Left ventricle myocardium superior (tissue), 1 donor: Measurements from ENCODE around the gene EIF2S3. TPM values are rescaled to one million over a fixed set of nuclear protein-coding genes. Genes with fewer than 3 reads are reported as not detected.

Source experiments
- ATAC-seq: fragments of 200-7000 bp; cut with Tn5 transposase; one replicate; pipeline ENCODE4 v1.9.1; 2020; ENCODE audit warnings: mild to moderate bottlenecking, moderate library complexity
- DNase-seq: peaks from one replicate; pipeline ENCODE4 v3.0.0-alpha.2; 2020
- intact Hi-C: fragments of 100-400 bp; cut with micrococcal nuclease; formaldehyde crosslinking; loops from one replicate; pipeline ENCODE4 v1.11.0; 2022
- total RNA-seq: library from RNA; stranded (reverse); fragmentation: NEBNext Ultra II Directional; extraction: Animal tissue kit (Norgen Biotek cat#: 25700); gene quantifications from one replicate; pipeline ENCODE4 v1.2.1, GENCODE V29; 2021
- donor health status: DM: no; HTN: yes; CAD: no; lungs with severe emphysema.

Gene EIF2S3
- total RNA-seq, 1 donor from 2014 or later = 76.8 TPM

DNA sequence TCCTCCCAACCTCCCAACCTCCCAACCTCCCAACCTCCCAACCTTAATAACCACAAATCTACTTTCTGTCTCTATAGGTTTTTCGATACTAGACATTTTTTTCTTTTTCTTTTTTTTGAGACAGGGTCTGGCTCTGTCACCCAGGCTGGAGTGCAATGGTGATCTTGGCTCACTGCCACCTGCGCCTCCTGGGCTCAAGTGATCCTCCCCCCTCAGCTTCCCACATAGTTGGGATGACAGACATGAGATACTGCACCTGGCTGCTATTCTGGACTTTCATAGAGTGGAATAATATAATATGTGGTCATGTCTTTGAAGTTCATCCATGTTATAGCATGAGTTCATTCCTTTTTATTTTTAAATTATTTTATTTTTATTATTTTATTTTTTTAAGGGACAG, 55.3 kb downstream of the EIF2S3 start:
- intact Hi-C loops = no loop called here
- DNase-seq = peak; percentile 30

DNA sequence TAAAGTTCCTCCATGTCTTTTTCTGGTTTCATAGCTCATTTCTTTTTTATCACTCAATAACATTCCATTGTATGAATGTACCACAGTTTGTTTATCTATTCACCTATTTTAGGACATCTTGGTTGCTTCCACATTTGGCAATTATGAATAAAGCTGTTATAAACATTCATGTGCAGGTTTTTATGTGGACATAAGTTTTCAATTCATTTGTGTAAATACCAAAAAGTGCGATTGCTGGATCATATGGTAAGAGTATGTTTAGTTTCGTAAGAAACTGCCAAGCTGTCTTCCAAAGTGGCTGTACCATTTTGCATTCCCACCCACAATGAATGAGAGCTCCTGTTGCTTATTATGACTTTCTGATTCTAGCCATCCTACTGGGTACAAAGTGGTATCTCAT, 58.4 kb downstream of the EIF2S3 start:
- intact Hi-C loops = no loop called here
- DNase-seq (no peak), ATAC-seq (no peak)

More for the DNA sequence above, 55.3 kb downstream of the EIF2S3 start:
- ATAC-seq = no peak

- peak; percentile 75 for ATAC-seq
- intact Hi-C loops = no loop called here
- no peak for DNase-seq
Observed at GRCh38 chrX:24117258-24117657, 62.5 kb downstream of the EIF2S3 start.

- intact Hi-C loops = no loop called here
- ATAC-seq (no peak), DNase-seq (no peak)
Observed at GRCh38 chrX:24124244-24124799, 69.6 kb downstream of the EIF2S3 start.

DNA sequence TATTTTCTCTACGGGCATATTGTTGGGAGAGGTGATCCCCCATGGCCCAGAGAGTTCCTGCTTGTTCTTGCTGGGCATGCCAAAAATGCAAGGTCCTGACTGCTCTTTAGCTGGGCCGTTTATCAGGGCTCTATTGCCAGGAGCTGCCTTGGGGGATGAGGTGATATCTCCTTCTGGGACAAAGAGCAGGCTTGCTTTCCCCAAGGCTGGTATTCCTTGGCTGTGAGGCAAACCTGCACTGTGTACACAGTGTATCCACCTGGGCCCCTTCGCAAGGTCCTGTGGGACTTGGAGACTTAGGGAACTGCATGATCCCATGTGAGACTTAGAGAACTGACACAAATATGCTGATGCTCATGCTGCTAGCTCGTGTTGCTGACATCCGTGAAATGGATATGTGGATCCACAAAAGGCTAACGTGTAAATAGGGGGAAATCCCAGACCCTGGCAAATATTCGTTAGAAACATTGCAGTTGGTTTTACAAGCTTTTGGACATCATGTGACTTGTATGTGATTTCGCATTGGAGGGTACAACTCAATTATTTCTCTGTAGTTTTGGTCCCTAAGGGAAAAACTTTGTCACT, 70.4 kb downstream of the EIF2S3 start:
- DNase-seq (no peak), ATAC-seq (no peak)
- intact Hi-C loops = no loop called here

Other genes starting within 250 kb of the EIF2S3 start
- gene APOO, start 147.0 kb upstream of the EIF2S3 start, total RNA-seq = 105 TPM
- gene CXorf58, start 146.9 kb upstream of the EIF2S3 start, total RNA-seq = not detected
- gene KLHL15, start 27.8 kb upstream of the EIF2S3 start, total RNA-seq = 6.5 TPM
- gene ZFX, start 94.8 kb downstream of the EIF2S3 start, total RNA-seq = 35.3 TPM